GM21723 (cell line): ENCODE results near the gene SACM1L.

Source experiments
- ATAC-seq: cut with Tn5 transposase; IDR thresholded peaks from one replicate; pipeline ENCODE4 v1.9.1; 2021; ENCODE audit warnings: mild to moderate bottlenecking, moderate library complexity; ENCODE audit not compliant: unreplicated experiment

Gene SACM1L, protein sequence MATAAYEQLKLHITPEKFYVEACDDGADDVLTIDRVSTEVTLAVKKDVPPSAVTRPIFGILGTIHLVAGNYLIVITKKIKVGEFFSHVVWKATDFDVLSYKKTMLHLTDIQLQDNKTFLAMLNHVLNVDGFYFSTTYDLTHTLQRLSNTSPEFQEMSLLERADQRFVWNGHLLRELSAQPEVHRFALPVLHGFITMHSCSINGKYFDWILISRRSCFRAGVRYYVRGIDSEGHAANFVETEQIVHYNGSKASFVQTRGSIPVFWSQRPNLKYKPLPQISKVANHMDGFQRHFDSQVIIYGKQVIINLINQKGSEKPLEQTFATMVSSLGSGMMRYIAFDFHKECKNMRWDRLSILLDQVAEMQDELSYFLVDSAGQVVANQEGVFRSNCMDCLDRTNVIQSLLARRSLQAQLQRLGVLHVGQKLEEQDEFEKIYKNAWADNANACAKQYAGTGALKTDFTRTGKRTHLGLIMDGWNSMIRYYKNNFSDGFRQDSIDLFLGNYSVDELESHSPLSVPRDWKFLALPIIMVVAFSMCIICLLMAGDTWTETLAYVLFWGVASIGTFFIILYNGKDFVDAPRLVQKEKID

DNA sequence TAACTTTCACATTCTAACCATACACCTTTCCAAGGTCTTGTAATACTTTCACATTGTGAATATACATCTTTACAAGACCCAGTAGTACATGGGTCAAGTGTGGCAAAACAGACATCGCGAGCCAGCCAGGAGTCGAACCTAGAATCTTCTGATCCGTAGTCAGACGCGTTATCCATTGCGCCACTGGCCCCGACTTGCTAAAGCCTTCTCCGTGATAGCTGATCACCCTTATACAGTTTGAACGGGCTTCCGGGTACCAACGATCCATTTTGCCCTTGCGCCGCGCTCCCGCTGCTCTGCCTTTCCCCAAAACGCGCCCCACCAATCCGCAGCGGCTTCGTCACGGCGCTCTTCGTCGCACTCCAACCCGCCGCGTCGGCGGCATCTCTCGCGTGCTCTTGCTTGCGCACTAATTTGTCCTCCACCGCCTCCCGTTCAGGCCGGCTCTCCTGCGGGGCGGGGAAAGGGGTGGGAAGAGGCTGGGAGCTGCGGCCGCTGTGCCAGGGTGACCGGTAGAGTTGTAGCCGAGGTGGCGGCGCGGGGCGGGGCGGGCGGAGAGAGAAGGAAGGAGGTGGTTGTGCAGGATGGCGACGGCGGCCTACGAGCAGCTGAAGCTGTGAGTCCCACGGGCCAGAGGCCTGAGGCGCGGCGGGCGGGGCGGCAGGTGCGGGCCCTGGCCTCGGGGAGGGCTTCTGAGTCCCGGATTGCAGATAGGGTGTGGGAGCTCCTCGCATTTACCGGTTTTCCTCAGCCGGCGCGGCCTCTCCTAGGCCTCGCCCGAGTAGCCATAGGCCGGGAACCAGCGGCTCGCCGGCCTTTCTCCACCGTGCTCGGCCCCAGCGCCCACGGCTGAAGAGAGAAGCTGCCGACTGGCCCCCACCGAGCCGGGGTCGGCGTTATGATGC lies at the start of gene SACM1L:
SACM1L (plus strand) TSS at position 515 of the 905 bp plus-strand sequence; CDS start at position 585, 70 bp downstream.
- peak; percentile 81 for ATAC-seq

DNA sequence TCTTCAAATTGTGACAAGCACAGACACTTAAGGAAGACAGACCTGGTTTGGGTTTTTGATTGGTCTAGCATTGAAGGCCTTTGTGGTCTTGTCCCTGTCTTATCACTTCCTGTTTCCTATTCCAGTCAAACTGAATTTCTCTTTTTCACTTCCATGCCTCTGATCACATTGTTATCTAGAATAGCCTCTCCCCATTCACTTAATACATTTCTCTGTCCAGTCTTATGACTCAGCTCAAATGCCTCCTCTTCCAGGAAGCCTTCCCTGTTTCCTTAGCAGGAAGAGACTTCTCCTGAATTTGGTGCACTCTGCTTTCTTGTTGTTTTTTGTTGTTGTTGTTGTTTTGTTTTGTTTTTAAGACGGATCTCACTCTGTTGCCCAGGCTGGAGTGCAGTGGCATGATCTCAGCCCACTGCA lies 49.1 kb upstream of the SACM1L start:
- no peak for ATAC-seq

DNA sequence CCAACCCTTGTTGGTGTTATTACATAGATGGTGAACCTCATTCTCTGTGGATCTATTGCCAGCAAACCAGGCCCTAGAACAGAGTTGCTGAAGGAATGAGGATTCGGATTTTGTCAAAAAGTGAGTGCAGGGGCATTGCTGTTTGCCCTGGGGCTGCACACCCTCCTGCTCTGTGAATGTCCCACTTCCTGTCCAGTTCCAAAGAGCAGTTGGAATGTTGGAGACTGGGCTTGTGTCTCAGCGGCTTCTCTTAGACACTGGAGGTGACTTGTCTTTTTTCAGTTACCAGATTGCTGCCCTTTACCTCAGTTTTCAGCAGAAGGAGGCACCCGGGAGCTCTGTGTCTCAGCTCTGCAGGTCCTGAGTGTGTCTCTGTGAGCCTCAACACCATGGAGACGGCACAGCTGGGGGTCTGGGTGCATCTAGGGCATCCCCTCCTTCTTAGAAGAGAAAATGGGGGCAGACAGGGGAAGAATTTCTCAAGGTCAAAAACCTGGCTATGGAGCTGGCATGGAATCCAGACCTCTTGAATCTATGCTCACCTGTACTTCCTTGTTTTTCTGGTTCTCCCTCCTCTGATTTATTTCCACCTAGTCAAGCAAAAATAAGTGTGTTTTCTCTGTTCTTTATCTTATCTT lies 48.4 kb upstream of the SACM1L start:
- no peak for ATAC-seq

DNA sequence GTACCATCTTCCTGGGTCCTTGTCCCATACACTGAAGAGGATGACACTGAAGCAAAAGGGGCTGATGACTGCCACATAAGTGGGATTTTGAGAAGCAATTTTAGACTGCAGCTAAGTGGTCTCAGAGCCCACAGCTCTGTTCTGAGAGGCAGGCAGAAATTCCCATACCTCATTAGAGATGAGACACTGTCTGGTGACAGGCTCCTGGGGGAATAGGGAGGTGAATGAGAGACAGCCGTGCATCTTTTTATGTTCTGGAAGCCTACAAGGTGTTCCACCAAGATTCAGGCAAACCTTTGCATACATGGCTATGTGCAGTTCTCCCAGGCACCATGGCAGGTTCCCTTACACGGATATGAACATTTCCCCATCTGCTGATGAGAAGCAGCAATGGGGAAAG lies 47.4 kb upstream of the SACM1L start:
- no peak for ATAC-seq

DNA sequence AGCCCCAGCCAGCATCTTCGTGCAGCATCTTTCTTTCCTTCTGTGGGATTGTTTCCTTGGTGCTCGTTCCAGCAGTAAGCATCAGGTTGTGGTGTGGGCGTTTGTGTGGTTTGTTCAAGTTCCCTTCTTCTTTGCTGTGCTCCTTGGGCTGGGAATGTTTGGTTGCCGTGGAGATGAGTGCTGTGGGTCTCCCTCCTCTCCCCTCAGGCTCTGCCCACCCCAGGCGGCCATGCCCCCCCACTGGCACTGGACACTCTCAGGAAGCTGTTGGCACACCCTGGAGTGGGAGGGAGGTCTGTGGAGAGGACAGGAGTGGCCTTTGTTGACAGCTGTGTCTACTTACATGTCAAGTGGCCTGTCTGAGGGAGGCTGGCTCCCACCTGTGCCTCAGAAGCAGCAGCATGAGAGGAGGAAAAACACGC lies 46.5 kb upstream of the SACM1L start:
- ATAC-seq = no peak

DNA sequence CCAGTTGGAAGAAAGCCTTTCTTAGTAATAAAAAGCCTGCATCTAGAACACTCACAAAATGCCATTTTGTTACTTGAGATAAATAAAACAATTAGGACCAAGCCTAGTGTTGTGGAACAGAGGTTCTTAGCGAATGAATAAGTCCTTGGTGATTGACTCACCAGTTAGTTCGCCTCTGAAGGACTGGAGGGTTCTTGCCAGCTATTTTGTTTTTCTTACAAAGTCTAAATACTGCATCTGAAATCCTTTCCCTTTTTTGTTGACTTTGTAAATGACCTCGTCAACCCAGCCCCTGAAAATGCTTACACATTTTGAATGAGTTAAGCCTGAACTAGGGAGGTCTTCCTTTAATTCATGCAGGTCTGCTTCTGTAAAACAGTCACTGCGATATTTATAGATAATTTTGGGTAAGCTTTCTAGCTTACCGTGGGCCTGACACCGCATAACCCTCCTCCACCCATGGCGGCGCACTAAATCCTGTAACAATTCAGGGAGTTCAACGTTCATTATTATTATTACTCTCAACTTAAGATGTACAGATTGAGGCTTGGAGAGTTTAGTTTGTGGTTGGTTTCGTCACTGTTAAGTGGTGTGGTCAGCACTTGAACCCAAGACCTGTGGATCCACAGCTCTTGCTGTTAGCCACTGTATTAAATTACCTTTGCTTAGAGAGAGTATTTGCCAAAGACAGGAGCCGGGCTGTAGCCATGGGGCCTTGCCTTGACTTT lies 45.0 kb upstream of the SACM1L start:
- no peak for ATAC-seq

DNA sequence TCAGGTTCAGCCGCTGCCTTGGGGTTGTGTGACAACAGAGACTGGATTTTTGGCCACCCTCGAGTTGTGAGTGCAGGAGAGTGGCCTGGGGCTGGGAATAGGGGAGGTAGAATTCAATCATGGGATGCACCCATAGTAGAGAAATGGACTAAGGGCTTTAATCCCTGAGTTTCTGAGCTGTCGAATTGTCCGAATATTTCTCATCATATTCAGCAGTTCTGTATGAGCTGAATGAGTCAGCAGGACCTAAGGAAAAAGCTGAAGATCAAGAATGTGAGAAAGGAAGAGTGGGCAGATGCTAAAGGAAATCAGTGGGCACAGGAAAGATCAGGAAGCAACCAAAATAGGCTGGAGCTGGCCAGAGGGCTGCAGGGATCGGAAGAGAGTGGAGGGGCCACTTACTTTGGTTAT lies 44.4 kb upstream of the SACM1L start:
- no peak for ATAC-seq

DNA sequence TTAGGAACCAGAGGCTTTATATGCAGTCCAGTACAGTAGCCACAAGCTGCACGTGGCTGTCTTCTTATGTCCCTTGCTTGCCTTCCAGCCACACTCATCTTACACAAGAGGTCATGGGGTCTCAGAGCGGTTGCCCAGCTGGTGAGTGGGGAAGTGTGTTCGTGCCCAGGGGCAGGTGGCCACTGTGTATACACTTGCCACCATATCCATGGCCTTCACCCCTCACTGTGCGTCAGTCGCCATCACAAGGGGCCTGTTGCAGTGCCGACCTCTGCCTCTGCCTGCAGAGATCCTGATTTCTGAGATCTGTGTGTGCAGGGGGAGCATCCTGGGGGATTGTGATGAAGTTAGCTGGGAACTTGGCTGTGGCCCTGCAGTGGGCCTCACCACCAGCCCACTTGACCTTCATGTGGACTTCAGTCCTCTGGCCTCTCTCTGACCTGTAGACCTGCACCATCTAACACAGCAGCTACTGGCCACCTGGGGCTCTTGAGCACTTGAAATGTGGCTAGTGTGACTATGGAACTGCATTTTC lies 43.1 kb upstream of the SACM1L start:
- ATAC-seq = no peak

DNA sequence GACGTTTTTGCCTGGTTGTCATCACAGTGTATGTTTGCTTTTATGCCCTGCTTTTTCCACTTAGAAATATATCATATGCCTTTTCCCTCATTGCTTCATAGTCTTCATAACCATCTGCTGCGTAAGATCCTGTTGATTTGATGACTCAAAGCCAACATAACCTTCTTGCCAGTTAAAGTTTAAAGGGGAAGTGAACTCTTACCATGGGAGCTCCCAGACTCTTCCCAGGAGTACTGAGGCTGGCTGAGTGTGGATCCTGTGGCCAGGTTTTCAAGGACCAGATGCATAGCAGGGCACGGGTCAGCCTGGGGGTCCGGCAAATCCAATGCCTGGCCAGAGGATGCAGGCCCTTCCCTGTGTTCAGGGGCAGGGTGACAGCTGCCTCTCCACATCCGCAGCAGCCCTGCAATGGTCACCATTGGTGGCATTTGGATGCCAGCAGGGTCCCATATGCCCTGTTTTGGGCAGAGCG lies 42.0 kb upstream of the SACM1L start:
- no peak for ATAC-seq

DNA sequence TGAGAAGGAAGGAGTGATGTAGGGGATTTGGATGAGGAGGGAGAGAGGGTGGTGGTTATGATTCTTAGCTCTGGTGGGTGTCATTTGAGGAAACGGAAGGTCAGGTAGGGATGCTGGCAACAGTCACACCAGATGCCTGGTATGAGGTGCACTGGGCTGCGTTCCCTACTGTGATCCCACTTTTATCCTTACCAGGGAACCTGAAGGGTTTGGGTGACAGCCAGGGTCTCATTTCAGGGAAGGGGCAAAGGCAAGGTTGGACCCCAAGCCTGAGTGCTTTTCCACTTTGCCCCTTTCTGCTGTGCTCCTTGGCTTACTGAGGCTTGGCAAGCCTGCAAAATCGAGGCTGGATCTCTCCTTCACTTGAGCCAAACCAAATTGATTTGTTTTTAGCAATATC lies 36.0 kb upstream of the SACM1L start:
- no peak for ATAC-seq

DNA sequence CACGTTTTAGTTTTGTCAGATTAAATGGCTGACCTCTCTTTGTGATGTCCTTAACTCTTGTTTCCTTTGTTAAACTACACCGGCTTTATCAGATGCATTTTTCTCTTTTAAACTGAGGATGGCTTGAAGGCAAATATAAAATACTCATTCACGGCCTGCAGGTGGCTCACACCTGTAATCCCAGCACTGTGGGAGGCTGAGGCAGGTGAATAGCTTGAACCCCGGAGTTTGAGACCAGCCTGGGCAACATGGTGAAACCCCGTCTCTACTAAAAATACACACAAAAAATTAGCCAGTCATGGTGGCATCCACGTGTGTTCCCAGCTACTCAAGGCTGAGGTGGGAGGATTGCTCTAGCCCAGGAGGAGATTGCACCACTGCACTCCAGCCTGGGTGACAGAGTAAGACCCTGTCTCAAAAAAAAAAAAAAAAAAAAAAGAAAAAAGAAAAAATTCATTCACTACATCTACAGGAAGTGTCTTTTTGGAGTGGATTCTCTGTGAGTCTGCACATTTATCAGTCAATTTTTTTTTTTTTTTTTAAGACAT lies 34.7 kb upstream of the SACM1L start:
- ATAC-seq = no peak

DNA sequence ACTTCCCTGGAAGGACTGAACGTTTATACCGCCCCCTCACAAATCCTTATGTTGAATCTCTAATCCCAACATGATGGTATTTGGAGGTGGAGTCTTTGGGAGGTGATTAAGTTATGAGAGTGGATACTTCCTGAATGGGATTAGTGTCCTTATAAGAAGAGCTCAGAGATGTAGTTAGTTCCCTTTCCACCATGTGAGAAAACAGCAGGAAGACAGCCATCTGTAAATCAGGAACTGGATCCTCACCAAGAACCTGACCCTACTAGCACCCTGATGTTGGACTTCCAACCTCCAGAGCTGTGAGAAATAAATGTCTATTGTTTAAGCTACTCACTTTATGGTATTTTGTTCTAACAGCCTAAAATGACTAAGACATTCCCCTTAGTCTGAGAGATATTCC lies 33.3 kb upstream of the SACM1L start:
- ATAC-seq = no peak

DNA sequence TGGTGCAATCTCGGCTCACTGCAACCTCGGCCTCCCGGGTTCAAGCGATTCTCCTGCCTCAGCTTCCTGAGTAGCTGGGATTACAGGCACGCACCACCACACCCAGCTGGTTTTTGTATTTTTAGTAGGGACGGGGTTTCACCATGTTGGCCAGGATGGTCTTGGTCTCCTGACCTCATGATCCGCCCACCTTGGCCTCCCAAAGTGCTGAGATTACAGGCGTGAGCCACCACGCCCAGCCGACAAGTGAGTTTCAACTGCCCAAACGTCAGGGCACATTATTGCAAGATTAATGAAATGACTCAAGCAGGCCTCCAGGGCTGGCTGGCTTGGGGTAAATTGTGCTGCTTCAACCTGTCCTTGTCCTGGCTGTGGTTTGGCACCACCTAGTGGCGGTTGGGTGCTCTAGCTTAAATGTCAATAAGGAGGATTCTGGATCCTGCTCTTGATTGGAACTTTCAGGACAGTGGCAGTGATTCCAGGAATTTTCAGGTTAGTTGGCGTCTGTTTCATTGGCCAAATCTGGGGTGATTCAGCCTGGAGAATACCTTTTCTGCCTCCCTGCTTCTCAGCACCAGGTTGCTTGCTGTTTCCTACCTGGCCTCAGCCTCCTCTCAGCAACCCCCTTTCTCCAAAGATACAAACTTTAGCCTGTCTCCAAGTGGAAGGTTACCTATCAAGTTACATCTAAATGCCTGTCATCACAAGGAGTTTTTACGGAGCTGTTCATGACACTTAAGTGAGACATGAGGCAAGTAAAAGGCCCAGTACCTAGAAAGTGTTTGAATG lies 32.4 kb upstream of the SACM1L start:
- ATAC-seq = peak; percentile 49

DNA sequence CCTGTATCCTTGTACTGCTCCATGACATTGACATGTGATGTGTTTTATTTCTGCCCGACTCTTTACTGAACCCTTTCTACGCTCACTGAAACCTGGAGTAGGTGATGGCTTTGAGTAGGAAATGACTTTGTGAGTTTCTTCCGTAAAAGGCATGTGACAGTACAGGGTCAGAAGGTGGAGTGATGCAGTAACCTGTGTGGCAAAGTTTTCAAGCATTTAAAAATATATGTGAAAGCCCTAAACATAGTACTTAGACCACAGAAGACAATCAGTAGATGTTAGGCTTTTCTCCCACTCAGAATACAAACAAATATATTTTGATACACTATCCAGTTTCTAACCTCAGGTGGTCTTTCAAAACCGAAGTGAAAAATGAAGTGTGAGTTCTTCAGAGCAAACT lies 31.3 kb upstream of the SACM1L start:
- peak; percentile 77 for ATAC-seq

DNA sequence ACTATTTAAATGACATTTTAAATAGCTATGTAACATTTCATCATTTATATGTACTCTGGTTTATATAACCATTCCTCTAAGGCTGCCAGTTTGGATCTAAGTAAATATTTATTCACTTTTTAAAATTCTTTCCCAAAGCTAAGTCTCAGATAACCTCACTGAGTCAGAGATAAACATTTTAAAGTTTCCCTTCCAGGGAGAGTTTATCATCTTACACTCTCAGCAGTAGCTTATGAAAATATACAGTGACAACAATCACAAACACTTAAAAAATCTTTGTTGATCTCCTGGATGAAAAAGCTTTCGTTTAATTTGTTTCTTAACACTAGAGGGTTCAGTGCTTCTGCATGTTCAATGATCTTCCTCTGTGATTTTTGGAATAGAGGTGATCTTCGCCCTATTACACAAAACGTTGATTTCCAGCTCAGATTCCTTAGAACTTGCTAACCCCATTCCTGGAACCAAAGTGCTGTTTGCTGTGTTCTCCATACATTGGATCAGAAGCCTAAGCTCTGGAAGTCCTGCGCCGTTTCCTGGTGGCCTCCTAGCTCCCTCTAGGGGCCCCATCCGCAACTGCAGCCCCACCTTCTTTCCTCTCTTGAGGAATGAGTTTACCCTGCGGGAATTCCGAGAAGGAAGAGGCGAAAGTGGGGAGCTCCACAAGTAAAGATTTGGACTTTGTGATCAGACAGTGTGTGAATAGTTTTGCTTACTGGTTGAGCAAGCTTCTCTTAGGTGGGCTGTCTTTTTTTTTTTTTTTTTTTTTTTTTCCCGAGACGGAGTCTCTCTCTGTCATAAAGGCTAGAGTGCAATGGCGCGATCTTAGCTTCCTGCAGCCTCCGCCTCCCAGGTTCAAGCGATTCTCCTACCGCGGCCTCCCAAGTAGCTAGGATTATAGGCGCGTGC lies 29.3 kb upstream of the SACM1L start:
- ATAC-seq = no peak

DNA sequence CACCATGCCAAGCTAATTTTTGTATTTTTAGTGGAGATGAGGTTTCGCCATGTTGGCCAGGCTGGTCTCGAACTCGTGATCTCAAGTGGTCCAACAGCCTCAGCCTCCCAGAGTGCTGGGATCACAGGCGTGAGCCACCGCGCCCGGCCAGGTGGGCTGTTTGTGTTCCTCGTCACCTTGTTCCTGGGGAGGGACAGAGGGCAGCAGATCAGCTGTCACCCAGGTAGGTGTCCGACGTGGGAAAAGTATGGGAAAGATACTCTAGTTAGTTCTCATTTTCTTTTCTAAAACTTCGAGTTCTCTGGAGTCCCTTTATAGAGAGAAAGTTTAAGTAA lies 28.7 kb upstream of the SACM1L start:
- no peak for ATAC-seq

DNA sequence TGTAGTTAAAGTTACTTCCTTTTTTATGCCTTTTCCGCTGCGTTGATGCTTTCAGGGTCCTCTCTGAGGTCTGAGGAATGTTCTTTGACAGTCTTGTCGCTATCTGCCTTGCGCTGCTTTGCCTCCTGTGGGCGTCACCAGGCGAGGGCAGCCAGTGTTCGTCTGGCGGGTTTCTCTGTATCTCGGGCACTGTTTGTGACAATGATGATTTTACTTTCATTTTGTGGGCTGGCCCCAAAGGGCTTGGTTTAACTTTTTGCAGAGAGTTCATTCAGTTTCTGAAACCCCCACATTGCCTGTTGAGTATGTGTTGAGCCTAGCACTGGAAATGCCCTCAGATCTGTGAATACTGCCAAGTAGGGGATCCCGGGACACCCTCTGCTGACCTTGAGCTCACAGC lies 24.6 kb upstream of the SACM1L start:
- peak; percentile 86 for ATAC-seq

DNA sequence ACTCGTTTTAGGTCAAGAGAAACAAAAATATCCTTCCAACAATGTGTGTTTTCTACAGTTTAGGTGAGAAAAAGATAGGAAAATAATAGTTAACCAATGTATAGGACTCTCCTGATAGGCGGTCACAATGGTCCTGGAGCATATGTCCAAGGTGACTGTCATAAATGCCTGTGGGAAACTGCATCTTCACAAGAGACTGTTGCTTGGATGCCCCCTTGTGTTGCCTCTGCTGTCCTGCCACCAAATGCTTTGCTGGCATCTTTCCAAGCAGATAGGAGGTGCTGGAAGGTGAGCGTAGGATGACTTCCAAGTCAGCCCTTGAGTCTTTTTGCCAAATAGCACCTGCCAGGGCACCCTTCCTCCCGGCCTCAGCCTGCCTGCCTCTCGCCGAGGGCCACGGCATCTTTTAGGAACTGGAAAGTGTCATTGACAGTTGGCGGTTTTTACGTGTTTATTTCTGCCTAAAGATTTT lies 24.1 kb upstream of the SACM1L start:
- no peak for ATAC-seq
